Activated B cell treated with CpG ODN at 0.5 μM for 24 hours (primary cell): ENCODE data around the gene MORC2. TPM values are rescaled to one million over a fixed set of nuclear protein-coding genes. Genes with fewer than 3 reads are reported as not detected.

Experiments used
- ATAC-seq: fragments of 200-7000 bp; cut with Tn5 transposase; one replicate; pipeline ENCODE4 v1.10.0; 2021; ENCODE audit warnings: low read depth, mild to moderate bottlenecking, moderate library complexity
- CTCF ChIA-PET: fragments of 350-600 bp; sonication (Branson Sonifier 250); formaldehyde crosslinking; loops from one replicate; lab custom pipeline; 2021; ENCODE audit warnings: antibody characterized with exemption; lab: Charles Lee
- POLR2A ChIA-PET: fragments of 350-600 bp; sonication (Branson Sonifier 250); formaldehyde crosslinking; loops from one replicate; lab custom pipeline; 2021; ENCODE audit warnings: antibody characterized with exemption; lab: Charles Lee
- DNase-seq: peaks from one replicate; pipeline ENCODE4 v3.0.0; 2022
- H3K27ac Mint-ChIP-seq: one replicate; pipeline ENCODE4 v1.8.0; 2020; ENCODE audit warnings: mixed read lengths
- H3K27me3 Mint-ChIP-seq: one replicate; pipeline ENCODE4 v1.8.0; 2021; ENCODE audit warnings: mixed read lengths
- H3K36me3 Mint-ChIP-seq: one replicate; pipeline ENCODE4 v1.8.0; 2021; ENCODE audit warnings: low read depth, mixed read lengths
- H3K4me1 Mint-ChIP-seq: one replicate; pipeline ENCODE4 v1.8.0; 2021; ENCODE audit warnings: mixed read lengths
- H3K4me3 Mint-ChIP-seq: one replicate; pipeline ENCODE4 v1.8.0; 2020; ENCODE audit warnings: mild to moderate bottlenecking, mixed read lengths
- H3K9me3 Mint-ChIP-seq: one replicate; pipeline ENCODE4 v1.8.0; 2020; ENCODE audit warnings: mixed read lengths
- intact Hi-C: fragments of 100-400 bp; cut with micrococcal nuclease; formaldehyde crosslinking; loops from one replicate; pipeline ENCODE4 v1.15.1; 2024
- total RNA-seq: library from RNA; stranded (reverse); gene quantifications from 2 replicates; pipeline ENCODE4 v1.2.3, GENCODE V29; 2022
- TF ChIP-seq, protein P1 (sequence below): fragments of 200-600 bp; IDR thresholded peaks from one replicate; pipeline ENCODE4 v1.8.0; 2022; ENCODE audit warnings: antibody characterized with exemption, mild to moderate bottlenecking

The MORC2 gene
- total RNA-seq, 1 donor from 2014 or later = 23.8 TPM

GRCh38 chr22:30994960-30995359 lies 26.4 kb upstream of the MORC2 start:
- POLR2A ChIA-PET = no interaction called here
- Mint-ChIP-seq H3K4me1 (peaks cover 9% of the 10 kb centered on the region), H3K27ac (no peak overlapping the region), H3K36me3 (peaks cover 1% of the 10 kb centered on the region), H3K9me3 (peaks cover 9% of the 10 kb centered on the region), H3K27me3 (peaks cover 5% of the 10 kb centered on the region), H3K4me3 (no peak overlapping the region)
- TF ChIP-seq, protein P1, sequence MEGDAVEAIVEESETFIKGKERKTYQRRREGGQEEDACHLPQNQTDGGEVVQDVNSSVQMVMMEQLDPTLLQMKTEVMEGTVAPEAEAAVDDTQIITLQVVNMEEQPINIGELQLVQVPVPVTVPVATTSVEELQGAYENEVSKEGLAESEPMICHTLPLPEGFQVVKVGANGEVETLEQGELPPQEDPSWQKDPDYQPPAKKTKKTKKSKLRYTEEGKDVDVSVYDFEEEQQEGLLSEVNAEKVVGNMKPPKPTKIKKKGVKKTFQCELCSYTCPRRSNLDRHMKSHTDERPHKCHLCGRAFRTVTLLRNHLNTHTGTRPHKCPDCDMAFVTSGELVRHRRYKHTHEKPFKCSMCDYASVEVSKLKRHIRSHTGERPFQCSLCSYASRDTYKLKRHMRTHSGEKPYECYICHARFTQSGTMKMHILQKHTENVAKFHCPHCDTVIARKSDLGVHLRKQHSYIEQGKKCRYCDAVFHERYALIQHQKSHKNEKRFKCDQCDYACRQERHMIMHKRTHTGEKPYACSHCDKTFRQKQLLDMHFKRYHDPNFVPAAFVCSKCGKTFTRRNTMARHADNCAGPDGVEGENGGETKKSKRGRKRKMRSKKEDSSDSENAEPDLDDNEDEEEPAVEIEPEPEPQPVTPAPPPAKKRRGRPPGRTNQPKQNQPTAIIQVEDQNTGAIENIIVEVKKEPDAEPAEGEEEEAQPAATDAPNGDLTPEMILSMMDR = no peak
- DNase-seq = no peak
- no peak for ATAC-seq
- intact Hi-C loops = no loop called here
- CTCF ChIA-PET = no interaction called here

DNA sequence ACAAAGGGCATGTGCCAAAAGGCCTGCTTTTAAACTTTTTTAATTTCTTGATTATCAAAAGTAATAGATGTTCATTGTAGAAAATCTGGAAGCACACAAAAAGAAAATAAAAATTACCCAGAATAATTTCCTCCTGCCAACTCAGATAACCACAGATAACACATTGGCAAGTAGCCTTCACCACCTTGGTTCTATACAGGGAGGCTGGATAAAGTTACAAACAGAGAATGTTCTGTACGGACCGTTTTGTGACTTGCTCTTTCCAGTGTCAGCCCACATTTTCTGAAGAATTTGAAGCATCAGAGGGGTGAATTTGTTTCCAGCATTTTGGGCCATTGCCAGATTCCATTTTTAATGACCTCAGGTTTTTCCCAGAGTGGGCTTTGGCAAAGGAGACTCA lies 24.0 kb upstream of the MORC2 start:
- no peak overlapping the region for H3K27ac Mint-ChIP-seq
- ChIA-PET POLR2A (no interaction called here), CTCF (no interaction called here)
- intact Hi-C loops = no loop called here
- TF ChIP-seq, protein P1 = no peak
- H3K4me1 Mint-ChIP-seq = peaks cover 9% of the 10 kb centered on the region
- H3K9me3 Mint-ChIP-seq = peaks cover 13% of the 10 kb centered on the region
- H3K4me3 Mint-ChIP-seq = no peak overlapping the region
- H3K27me3 Mint-ChIP-seq = peaks cover 5% of the 10 kb centered on the region
- ATAC-seq (no peak), DNase-seq (no peak)
- peaks cover 1% of the 10 kb centered on the region for H3K36me3 Mint-ChIP-seq

GRCh38 chr22:30990690-30991089 lies 22.1 kb upstream of the MORC2 start:
- ChIA-PET CTCF (no interaction called here), POLR2A (no interaction called here)
- Mint-ChIP-seq H3K4me3 (no peak overlapping the region), H3K27ac (no peak overlapping the region), H3K27me3 (peaks cover 4% of the 10 kb centered on the region), H3K9me3 (peaks cover 16% of the 10 kb centered on the region), H3K4me1 (peaks cover 9% of the 10 kb centered on the region), H3K36me3 (peaks cover 1% of the 10 kb centered on the region)
- TF ChIP-seq, protein P1 = no peak
- ATAC-seq (no peak), DNase-seq (no peak)
- intact Hi-C loops = no loop called here

DNA sequence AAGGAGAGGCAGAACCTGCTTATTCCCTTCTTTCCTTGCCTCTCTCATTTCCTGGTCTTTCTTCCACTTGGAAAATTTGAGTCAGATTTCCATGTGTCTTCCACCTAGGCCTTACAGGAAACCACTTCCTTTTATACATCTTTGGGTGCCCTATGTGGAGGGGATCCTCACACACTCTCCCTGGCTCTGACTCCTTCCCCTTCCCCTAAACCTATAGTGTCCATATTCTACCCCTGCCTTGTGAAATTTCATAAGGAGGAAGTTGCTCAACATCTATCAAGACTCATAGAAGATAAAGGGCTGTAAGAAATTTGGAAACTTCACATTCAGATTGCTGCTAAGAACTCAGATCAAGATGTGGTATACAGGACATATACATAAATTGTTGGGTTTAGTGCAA lies 20.9 kb upstream of the MORC2 start:
- intact Hi-C loops = no loop called here
- Mint-ChIP-seq H3K27ac (no peak overlapping the region), H3K36me3 (peaks cover 3% of the 10 kb centered on the region), H3K4me3 (no peak overlapping the region), H3K4me1 (no peaks in the 10 kb centered on the region), H3K9me3 (peaks cover 21% of the 10 kb centered on the region), H3K27me3 (peaks cover 4% of the 10 kb centered on the region)
- DNase-seq = no peak
- CTCF ChIA-PET = no interaction called here
- no peak for ATAC-seq
- TF ChIP-seq, protein P1 = no peak
- POLR2A ChIA-PET = no interaction called here

DNA sequence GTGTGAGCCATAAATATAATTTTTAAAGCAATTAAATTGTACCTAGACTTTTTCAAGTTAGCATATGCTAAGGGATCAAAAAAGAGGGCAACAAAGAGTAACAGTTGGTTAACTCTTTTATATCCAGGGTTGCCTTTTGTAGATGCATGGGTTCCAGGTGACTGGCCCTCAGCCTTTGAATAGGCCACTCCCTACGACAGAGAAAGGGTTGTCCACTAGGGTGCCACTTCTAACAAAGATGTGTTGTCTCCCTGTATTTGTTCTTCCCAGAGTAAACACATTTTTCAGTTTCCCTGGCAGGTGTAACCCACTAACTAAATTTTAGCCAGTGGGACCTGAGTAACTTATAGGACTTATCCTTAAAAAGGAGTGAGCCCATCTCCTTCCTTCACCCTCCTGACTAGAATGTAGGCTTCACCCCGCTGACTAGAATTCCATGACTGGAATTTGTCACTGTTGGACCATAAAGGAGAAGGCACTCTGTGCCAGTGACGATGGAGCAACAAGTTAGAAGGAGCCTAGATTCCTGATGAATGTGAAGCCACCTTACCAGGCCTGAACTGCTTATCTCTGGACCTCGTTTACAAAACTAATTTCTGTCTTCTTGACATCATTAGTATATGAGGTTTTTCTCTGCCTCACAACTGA lies 17.1 kb upstream of the MORC2 start:
- peaks cover 2% of the 10 kb centered on the region for H3K36me3 Mint-ChIP-seq
- ATAC-seq = no peak
- CTCF ChIA-PET = no interaction called here
- H3K4me3 Mint-ChIP-seq = no peak overlapping the region
- no peak for DNase-seq
- H3K27ac Mint-ChIP-seq = no peak overlapping the region
- intact Hi-C loops = no loop called here
- H3K9me3 Mint-ChIP-seq = peaks cover 35% of the 10 kb centered on the region
- TF ChIP-seq, protein P1 = no peak
- POLR2A ChIA-PET = no interaction called here
- no peaks in the 10 kb centered on the region for H3K4me1 Mint-ChIP-seq
- H3K27me3 Mint-ChIP-seq = no peaks in the 10 kb centered on the region
